GM12892 (cell line): Measurements from ENCODE around the gene ZNF624.

Experiments used
- POLR2A ChIP-seq: IDR thresholded peaks from 2 replicates; pipeline ENCODE4 v1.6.1; 2011; ENCODE audit warnings: low read depth, low read length, control low read depth
- POLR2AphosphoS5 ChIP-seq: IDR thresholded peaks from 2 replicates; pipeline ENCODE4 v1.6.1; 2011; ENCODE audit warnings: low read depth, low read length, control low read depth

GRCh38 chr17:16623282-16623681, 30.4 kb downstream of the ZNF624 start:
- TF ChIP-seq POLR2A (no peak), POLR2AphosphoS5 (no peak)
